HEK293T (cell line): ENCODE results near the gene MT1M.

Source experiments
- ARNT ChIP-seq: fragments of 450-650 bp; IDR thresholded peaks from 2 replicates; pipeline ENCODE4 v1.6.1; 2017; ENCODE audit warnings: mild to moderate bottlenecking
- BHLHE40 ChIP-seq: fragments of 450-650 bp; IDR thresholded peaks from 2 replicates; pipeline ENCODE4 v1.6.1; 2016; ENCODE audit warnings: mild to moderate bottlenecking, moderate library complexity, borderline replicate concordance
- CTBP1 ChIP-seq: fragments of 450-650 bp; IDR thresholded peaks from 2 replicates; pipeline ENCODE4 v1.6.1; 2016; ENCODE audit warnings: borderline replicate concordance
- ELF4 ChIP-seq: fragments of 450-650 bp; IDR thresholded peaks from 2 replicates; pipeline ENCODE4 v1.6.1; 2017; ENCODE audit warnings: antibody characterized with exemption
- FOXA1 ChIP-seq: fragments of 450-650 bp; IDR thresholded peaks from 2 replicates; pipeline ENCODE4 v1.6.1; 2016; ENCODE audit warnings: mild to moderate bottlenecking
- FOXK2 ChIP-seq: fragments of 450-650 bp; IDR thresholded peaks from 2 replicates; pipeline ENCODE4 v1.6.1; 2016; ENCODE audit warnings: mild to moderate bottlenecking
- FOXM1 ChIP-seq: fragments of 450-650 bp; IDR thresholded peaks from 2 replicates; pipeline ENCODE4 v1.6.1; 2017; ENCODE audit warnings: mild to moderate bottlenecking, borderline replicate concordance
- HDGF ChIP-seq: fragments of 450-650 bp; IDR thresholded peaks from 2 replicates; pipeline ENCODE4 v1.6.1; 2017; ENCODE audit warnings: antibody characterized with exemption, borderline replicate concordance
- LEF1 ChIP-seq: fragments of 450-650 bp; IDR thresholded peaks from 2 replicates; pipeline ENCODE4 v1.6.1; 2017; ENCODE audit warnings: mild to moderate bottlenecking, borderline replicate concordance
- NFRKB ChIP-seq: fragments of 450-650 bp; IDR thresholded peaks from 2 replicates; pipeline ENCODE4 v1.6.1; 2016; ENCODE audit warnings: mild to moderate bottlenecking, moderate library complexity
- SP1 ChIP-seq: fragments of 450-650 bp; IDR thresholded peaks from 2 replicates; pipeline ENCODE4 v1.6.1; 2017
- TARDBP ChIP-seq: fragments of 450-650 bp; IDR thresholded peaks from 2 replicates; pipeline ENCODE4 v1.6.1; 2016
- ZNF384 ChIP-seq: fragments of 450-650 bp; IDR thresholded peaks from 2 replicates; pipeline ENCODE4 v1.6.1; 2016

DNA sequence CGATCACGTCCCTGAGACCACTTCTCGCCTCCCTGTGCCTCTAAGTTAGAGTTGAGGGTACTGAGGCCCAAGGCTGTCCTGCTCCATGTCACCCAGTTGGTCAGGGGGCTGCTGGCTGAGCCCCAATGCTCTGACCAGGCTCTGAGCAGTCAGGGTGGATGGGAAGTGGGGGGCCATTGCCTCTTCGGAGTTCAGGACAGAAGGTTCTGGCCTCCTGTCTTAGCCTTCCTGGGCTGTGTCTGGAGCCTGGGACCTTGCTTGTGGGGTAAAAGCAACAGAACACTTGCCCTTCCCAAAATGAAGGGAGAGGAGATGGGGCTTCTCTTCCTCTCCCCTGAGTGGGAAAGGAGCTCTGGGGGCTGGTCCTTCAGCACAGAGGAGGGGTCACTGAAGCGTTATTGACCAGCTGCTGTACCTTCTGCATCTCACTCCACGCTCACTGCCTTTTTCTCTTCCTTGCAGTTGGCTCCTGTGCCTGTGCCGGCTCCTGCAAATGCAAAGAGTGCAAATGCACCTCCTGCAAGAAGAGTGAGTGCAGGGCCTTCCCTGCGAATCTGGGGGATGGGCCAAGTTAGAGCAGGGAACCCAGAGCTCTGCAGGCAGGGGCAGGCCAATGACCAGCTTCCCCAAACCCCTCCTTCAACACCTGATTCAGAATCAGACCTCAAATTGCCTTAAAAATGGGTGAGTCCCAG, 50.4 kb downstream of the MT1M start:
- TF ChIP-seq ARNT (no peak), FOXK2 (no peak), BHLHE40 (no peak), HDGF (no peak), NFRKB (no peak), LEF1 (no peak), ZNF384 (no peak), ELF4 (no peak), FOXM1 (no peak), SP1 (no peak), TARDBP (no peak), FOXA1 (no peak), CTBP1 (no peak)
